ENCODE results near the gene PRAC1. TPM values are rescaled to one million over a fixed set of nuclear protein-coding genes. Genes with fewer than 3 reads are reported as not detected.

Gene PRAC1
- total RNA-seq, 4 donors from 2014 or later = not detected

GRCh38 chr17:48732688-48733629 is 10.6 kb upstream of the PRAC1 start:
- DNase-seq (ENCODE audit: low spot score in 2 of 2) = no peak
- peaks cover 0 to 100% of the 10 kb centered on the region in 2 donors for H3K27me3 ChIP-seq

GRCh38 chr17:48731355-48731754 is 9.0 kb upstream of the PRAC1 start:
- H3K9me3 ChIP-seq = no peaks in the 10 kb centered on the region
- H3K27me3 ChIP-seq = peaks cover 0 to 100% of the 10 kb centered on the region in 2 donors
- DNase-seq (ENCODE audit: low spot score in 2 of 2) = no peak
- H3K27ac ChIP-seq = no peak overlapping the region
- H3K4me1 ChIP-seq = peaks cover 0 to 27% (median 14%) of the 10 kb centered on the region in 4 donors
- no peak overlapping the region for H3K4me3 ChIP-seq
- H3K36me3 ChIP-seq = no peaks in the 10 kb centered on the region
- TF ChIP-seq POLR2A (IDR thresholded peaks at IDR 0.05) = no peak
- TF ChIP-seq EP300 (IDR thresholded peaks at IDR 0.05) = no peak
- no peak for TF ChIP-seq CTCF (IDR thresholded peaks at IDR 0.05)

More at GRCh38 chr17:48732688-48733629, 10.6 kb upstream of the PRAC1 start:
- Histone ChIP-seq H3K27ac (no peak overlapping the region), H3K36me3 (no peaks in the 10 kb centered on the region), H3K4me1 (peaks cover 0 to 27% (median 14%) of the 10 kb centered on the region in 4 donors), H3K4me3 (no peak overlapping the region), H3K9me3 (no peaks in the 10 kb centered on the region)
- 4% methylated on average over 29 to 50 of the region's 50 CpGs for WGBS, 2 donors
- TF ChIP-seq POLR2A (IDR thresholded peaks at IDR 0.05) = no peak

GRCh38 chr17:48730240-48730550 is 7.9 kb upstream of the PRAC1 start:
- no peak overlapping the region for H3K27ac ChIP-seq
- H3K4me3 ChIP-seq = no peak overlapping the region
- no peak for DNase-seq (ENCODE audit: low spot score in 2 of 2)
- H3K36me3 ChIP-seq = no peaks in the 10 kb centered on the region
- 41 to 49% methylated on average over 3 of the region's 3 CpGs for WGBS, 2 donors
- H3K27me3 ChIP-seq = peaks cover 0 to 100% of the 10 kb centered on the region in 2 donors
- peaks cover 0 to 31% (median 14%) of the 10 kb centered on the region in 4 donors for H3K4me1 ChIP-seq
- TF ChIP-seq POLR2A (IDR thresholded peaks at IDR 0.05) (no peak), EP300 (IDR thresholded peaks at IDR 0.05) (no peak), CTCF (IDR thresholded peaks at IDR 0.05) (no peak)
- no peaks in the 10 kb centered on the region for H3K9me3 ChIP-seq

- WGBS, 2 donors = 6 to 7% methylated on average over 19 of the region's 19 CpGs
- TF ChIP-seq POLR2A (IDR thresholded peaks at IDR 0.05) (no peak), EP300 (IDR thresholded peaks at IDR 0.05) (no peak), CTCF (IDR thresholded peaks at IDR 0.05) (no peak)
- no peak overlapping the region for H3K4me3 ChIP-seq
- no peaks in the 10 kb centered on the region for H3K9me3 ChIP-seq
- DNase-seq (ENCODE audit: low spot score in 2 of 2) = no peak
- no peaks in the 10 kb centered on the region for H3K36me3 ChIP-seq
- peaks cover 0 to 100% of the 10 kb centered on the region in 2 donors for H3K27me3 ChIP-seq
- H3K4me1 ChIP-seq = peaks cover 0 to 37% (median 17%) of the 10 kb centered on the region in 4 donors
- H3K27ac ChIP-seq = no peak overlapping the region
Measured at GRCh38 chr17:48729335-48730239, 7.3 kb upstream of the PRAC1 start.

- Histone ChIP-seq H3K4me3 (peak within 1 kb of the TSS in 1 of 4 donors; percentile 16), H3K4me1 (peaks cover 0 to 43% (median 20%) of the 10 kb centered on the region in 4 donors), H3K9me3 (no peaks in the 10 kb centered on the region), H3K36me3 (no peaks in the 10 kb centered on the region), H3K27me3 (peaks cover 0 to 100% of the 10 kb centered on the region in 2 donors), H3K27ac (no peak within 1 kb of the TSS)
- DNase-seq (ENCODE audit: low spot score in 2 of 2) = no peak
- TF ChIP-seq CTCF (IDR thresholded peaks at IDR 0.05) (no peak), POLR2A (IDR thresholded peaks at IDR 0.05) (no peak), EP300 (IDR thresholded peaks at IDR 0.05) (no peak)
- WGBS, 2 donors = 2 to 6% methylated on average over 46 to 52 of the region's 55 CpGs
Measured at GRCh38 chr17:48728232-48729231, 6.2 kb upstream of the PRAC1 start, which contains the start of gene HOXB13. HOXB13 (minus strand) TSS chr17:48728750; CDS start chr17:48728593, 157 bp downstream.

Data from tibial nerve (tissue), 4 donors.